DMS153 (cell line): ENCODE results near the gene LNX2.
A peak's percentile ranks its signal among the peaks of the same experiment; 100 is the strongest.
"Not testable (repeated sequence)": the region's sequence is repeated elsewhere in the genome, so short reads cannot be mapped to it uniquely, and the experiment has no call there.

Experiments used
- DNase-seq: peaks from one replicate; lab custom pipeline; 2025; lab: John Stamatoyannopoulos, UW

Gene LNX2

DNA sequence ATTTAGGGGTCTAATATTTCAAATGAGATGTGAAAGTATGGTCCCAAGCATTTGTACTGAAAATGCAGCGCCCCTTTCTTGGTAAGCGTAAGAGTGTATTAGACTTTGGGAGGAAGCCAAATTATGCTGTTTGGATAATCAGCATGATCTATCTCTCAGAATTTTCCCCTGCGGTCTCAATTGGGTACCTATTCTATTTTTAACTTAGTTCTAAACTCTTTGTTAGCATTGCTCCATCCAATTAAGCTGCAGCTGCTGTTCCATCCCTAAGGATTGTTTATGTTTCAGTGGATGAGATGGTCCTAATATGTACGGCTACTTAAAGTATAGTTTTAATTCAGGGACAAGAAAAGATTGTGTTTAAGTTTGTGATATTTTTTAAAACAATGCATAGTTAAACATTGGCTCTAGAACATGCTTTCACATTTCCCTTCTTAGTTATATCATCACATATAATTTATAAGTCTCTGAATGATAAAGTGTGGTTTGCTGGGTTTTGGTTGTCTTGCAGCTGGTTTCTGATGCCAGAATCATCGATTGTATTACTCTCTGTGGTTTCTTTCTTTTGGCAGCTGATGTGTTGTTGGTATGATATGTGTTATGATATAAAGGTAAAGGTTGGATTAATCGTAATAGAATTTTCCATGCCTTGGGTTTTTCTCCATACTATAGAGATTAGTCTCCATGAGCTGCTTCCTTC lies 16.4 kb upstream of the LNX2 start:
- DNase-seq = no peak

- no peak for DNase-seq
Measured at GRCh38 chr13:27635266-27635665, 14.9 kb upstream of the LNX2 start.

- no peak for DNase-seq
Measured at GRCh38 chr13:27634791-27635190, 14.5 kb upstream of the LNX2 start.

GRCh38 chr13:27634231-27634630 lies 13.9 kb upstream of the LNX2 start:
- DNase-seq = no peak

DNA sequence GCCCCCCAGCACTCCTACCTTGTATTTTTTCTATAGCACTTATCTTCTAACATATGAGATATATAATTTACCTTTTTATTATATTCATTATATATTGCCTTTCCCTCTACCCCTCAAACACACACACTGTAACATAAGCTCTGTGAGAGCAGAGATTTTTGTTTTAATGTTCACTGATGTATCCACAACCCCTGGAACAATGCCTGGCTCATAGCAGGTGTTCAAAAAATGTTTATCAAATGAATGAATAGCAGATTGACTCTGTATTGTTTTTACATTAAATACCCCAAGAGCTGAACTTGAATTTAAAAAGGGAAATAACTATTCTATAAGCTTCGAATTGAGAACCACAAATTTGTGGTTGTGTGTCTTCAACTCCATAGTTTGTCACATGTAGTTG lies 12.3 kb upstream of the LNX2 start:
- no peak for DNase-seq

GRCh38 chr13:27632214-27632613 lies 11.9 kb upstream of the LNX2 start:
- DNase-seq = no peak

GRCh38 chr13:27631665-27632064 lies 11.3 kb upstream of the LNX2 start:
- DNase-seq = no peak

GRCh38 chr13:27631156-27631555 lies 10.8 kb upstream of the LNX2 start:
- no peak for DNase-seq

GRCh38 chr13:27628766-27629165 lies 8.4 kb upstream of the LNX2 start:
- DNase-seq = not testable (repeated sequence)

GRCh38 chr13:27628081-27628480 lies 7.8 kb upstream of the LNX2 start:
- no peak for DNase-seq

DNA sequence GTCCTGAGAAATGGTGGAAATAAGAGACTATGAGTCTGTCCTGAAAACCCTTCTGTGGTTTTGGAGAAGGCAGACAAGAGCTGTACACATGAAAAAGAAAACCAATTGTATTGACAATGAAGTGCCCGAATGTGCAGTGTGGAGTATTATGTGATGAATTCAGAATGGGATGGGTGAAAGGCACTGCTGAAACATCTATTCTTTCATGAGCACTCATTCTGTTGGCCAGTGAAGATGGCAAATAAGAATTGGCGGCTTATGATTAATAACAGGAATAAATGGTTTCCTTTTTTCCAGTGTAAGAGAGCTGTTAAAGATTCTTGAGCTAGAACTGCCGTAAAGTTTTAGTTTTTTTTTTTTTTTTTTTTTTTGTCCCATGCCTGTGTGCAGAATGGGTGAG lies 7.1 kb upstream of the LNX2 start:
- no peak for DNase-seq

GRCh38 chr13:27625839-27626238 lies 5.5 kb upstream of the LNX2 start:
- DNase-seq = no peak

DNA sequence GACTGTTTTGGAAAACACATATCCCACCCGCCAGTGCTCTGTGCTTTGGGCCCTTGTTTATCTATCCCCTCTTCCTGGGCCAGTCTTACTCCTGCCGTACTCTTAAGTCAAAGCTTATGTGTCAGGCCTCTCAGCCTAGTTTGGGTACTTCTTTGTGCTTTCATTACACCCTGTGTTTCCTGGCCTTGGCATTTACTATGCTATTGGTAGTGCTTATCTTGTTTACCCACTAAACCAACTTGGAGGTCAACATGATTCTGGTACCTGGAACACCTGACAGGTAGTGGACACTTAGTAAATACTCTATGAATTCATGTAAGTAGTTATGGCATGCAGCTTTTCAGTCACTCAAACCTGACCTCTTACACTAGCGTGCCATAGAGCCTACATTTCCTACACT lies 3.7 kb upstream of the LNX2 start:
- no peak for DNase-seq

DNA sequence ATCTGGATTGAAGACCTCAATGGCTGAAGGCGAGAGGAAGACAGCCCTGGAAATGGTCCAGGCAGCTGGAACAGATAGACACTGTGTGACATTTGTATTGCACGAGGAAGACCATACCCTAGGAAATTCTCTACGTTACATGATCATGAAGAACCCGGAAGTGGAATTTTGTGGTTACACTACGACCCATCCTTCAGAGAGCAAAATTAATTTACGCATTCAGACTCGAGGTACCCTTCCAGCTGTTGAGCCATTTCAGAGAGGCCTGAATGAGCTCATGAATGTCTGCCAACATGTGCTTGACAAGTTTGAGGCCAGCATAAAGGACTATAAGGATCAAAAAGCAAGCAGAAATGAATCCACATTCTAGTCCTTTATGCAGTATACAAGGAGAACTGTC lies 2.6 kb upstream of the LNX2 start:
- DNase-seq = no peak

DNA sequence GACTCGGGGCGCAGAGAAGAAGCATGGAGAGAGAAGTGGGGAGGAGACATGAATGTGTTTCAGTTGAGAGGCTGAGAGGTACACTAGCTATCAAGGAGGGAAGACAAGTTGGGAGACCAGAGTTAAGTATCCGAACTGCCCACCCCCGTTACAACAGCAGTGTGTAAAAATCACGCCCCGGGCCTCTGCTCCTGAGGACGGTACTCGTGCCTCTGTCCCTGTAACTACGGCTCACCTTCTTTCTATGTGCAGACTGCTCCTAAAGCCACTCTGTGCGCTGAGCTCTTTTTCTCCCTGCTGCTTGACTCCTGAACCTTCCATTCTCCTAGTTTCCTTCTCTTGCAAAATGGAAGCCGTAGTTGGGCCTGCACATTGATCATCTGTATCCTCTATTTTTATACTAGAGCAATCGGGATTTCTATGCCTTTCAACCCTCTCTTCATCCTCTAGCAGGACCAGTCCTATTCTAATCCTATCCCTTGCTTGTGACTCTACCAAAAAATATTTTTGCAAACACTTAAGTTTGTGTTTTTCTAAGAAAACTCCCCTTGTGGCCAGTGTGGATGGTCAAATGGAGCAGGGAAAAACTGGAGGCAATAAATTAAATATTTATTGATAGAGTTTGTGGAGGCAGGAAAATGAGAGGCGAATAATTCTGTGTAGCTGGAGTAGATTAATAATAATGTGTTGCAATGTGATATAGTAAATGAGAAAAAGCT lies 1.9 kb upstream of the LNX2 start:
- DNase-seq = no peak

- DNase-seq = peak; percentile 83
Measured at GRCh38 chr13:27621366-27622101, 1.2 kb upstream of the LNX2 start, which contains the start of gene POLR1D. Gene POLR1D, plus strand, starts transcription at chr13:27621892. Its CDS starts 92 bp downstream, at chr13:27621984.

- DNase-seq = peak; percentile 69
Measured at GRCh38 chr13:27621116-27621365, 712 bp upstream of the LNX2 start.

DNA sequence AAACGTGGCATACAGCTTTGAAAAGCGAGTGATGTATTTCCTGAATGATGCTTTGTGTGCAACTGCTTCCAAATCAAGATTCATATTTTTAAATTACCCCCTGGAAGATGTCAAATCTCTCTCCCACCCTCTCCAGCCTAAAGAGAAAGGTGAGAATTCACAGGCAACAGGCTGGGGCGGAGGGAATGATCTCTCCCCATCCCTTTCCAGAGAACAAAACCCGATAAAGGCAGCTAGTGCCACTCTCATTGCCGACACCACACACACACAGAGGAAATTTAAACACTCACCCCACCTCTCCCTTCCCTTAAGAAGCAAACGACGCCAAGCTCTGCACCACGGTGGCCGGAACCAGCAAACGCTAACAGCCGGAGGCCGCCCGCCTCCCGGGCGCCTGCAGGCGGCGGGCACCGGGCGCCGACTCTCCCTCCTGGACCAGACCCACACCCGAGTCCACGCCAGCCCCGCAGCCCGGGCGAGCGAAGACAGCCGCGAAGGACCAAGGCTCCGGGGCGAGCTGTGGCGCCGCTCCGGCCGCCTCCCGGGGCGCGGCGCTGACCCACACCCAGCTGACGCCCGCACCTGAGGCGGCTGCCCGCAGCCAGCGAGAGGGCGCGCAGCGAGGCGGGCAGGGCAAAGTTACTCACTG lies 477 bp downstream of the LNX2 start:
- no peak for DNase-seq

DNA sequence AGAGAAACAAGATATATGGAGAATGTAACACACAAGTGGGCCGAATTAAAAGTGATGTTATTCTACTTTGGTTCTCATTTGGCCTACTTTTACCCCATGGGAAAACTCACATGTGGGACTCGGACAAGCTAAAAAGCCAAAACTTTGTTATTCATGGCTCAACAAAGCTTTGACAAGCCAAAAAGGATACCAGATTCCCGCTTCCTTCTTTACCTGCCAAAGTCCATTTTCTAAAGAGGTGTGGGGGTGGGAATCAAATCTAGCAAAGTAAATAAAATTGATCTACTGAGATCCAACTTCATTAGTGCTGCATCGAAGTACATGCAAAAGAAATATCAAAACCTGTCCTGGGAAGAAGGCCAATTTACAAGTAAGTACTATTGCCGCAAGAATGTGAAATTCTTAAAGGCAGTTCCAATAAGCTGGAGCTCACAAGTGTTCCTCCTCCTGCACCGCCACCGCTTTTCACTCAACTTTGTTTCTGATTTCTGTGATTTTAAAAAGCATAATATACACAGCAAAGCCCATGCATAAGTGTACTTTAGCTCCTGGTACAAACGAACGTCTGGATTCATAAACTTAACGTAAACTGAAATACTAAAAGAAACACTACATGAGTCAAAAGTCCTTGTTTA lies 1.1 kb downstream of the LNX2 start:
- DNase-seq = no peak

DNA sequence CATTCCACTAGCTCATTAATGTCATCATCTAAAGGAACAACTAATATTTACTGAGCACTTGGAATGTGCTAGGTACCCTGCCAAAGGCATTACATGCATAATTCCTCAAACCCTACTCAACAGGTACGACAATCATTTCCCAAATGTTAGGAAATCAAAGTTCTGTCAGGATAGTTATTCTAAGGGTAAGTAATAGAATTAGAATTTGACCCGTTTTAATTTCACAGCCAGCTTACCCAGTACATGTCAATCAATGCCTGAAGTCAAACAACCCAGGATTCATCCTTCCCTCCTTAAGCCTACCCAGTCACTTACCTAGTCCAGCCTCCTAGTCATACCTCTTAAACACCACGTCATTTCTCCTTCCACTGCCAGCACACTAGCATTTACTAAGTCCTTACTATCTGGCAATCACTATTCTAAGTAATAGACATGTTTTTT lies 2.4 kb downstream of the LNX2 start:
- no peak for DNase-seq

- no peak for DNase-seq
Measured at GRCh38 chr13:27613628-27614027, 6.7 kb downstream of the LNX2 start.

DNA sequence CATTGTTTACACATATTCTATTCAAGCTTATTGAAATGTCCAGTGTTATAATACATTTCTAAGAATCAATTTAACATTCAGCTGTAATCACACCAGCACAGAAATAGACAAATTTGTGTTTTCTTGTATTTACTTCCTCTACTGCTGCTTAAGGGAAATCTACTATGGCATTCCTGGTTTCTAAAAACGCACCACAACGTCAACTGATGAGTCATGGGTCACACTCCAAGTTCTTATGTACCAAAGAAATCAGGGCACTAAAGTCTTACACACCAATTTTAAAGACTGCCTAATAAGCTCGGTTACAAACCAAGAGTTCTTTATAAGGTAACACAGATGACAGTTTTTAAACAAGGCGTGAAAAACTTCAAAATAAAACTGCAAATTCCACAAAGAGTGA lies 13.2 kb downstream of the LNX2 start:
- DNase-seq = peak; percentile 18
